Activated T-cell treated with anti-CD3 and anti-CD28 coated beads, Interleukin-2, amount 50 U/mL, for 24 hours (primary cell): ENCODE measurements around the gene CCDC178.
"Not testable (repeated sequence)": the region's sequence is repeated elsewhere in the genome, so short reads cannot be mapped to it uniquely, and the experiment has no call there.

Source experiments
- DNase-seq: peaks from one replicate; pipeline ENCODE4 v3.0.0-alpha.2; 2020
- H3K27ac Mint-ChIP-seq: 2 replicates; pipeline ENCODE4 v1.8.0; 2020; ENCODE audit warnings: mild to moderate bottlenecking, mixed read lengths
- H3K27me3 Mint-ChIP-seq: 2 replicates; pipeline ENCODE4 v1.8.0; 2020; ENCODE audit warnings: mixed read lengths
- H3K36me3 Mint-ChIP-seq: 2 replicates; pipeline ENCODE4 v1.8.0; 2020; ENCODE audit warnings: low read depth, mixed read lengths
- H3K4me1 Mint-ChIP-seq: 2 replicates; pipeline ENCODE4 v1.8.0; 2020; ENCODE audit warnings: low read depth, mixed read lengths
- H3K4me3 Mint-ChIP-seq: 2 replicates; pipeline ENCODE4 v1.8.0; 2020; ENCODE audit warnings: mild to moderate bottlenecking, moderate library complexity, mixed read lengths
- H3K9me3 Mint-ChIP-seq: 2 replicates; pipeline ENCODE4 v1.8.0; 2020; ENCODE audit warnings: mixed read lengths

CCDC178 gene

DNA sequence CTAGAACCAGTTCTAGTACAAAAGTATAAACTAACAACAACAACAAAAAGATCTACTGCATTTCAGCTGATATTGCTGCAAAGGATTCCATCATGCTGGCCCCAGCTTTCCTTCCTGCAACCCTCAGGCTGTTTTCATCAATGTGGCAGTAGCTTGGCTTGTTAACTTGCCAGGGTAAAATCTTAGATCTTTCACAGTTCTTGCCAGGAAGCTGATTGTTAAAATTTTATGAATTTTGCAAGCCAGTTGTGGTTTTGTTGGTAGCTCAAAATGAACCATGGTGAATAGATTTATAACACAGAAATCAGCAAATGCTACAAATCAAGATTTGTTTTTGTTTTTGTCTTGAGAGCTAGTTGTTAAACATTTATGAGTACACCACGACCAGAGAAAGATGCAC, 19.3 kb downstream of the CCDC178 start:
- H3K27me3 Mint-ChIP-seq: no peaks in the 10 kb centered on the region
- DNase-seq: no peak
- no peaks in the 10 kb centered on the region for H3K36me3 Mint-ChIP-seq
- H3K4me3 Mint-ChIP-seq: no peak overlapping the region
- no peak overlapping the region for H3K27ac Mint-ChIP-seq
- H3K4me1 Mint-ChIP-seq: no peaks in the 10 kb centered on the region
- H3K9me3 Mint-ChIP-seq: peaks cover 14% of the 10 kb centered on the region

DNA sequence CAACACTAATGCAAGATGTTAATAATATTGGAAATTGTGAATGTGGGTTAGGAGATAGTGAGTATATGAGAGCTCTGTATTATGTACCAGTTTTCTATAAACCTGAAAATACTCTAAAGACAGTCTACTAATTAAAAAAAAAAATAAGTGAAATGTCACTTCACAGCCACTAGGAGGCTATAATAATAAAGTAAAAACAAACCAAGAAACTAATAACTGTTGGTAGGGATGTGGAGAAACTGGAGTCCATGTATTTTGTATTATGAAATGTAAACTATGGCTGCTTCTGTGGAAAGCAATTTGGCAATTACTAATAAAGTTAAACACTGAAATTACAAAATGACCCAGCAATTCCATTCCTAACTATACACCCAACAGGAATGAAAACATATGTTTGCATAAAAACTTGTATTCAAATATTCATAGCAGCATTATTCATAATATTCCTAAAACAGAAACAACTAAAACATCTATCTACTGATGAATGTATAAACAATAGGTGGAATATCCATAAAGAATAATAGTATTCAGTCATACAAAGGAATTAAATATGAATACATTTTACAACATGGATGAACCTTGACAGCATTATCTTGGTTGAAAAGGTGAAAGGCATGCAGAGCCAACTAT, 36.2 kb downstream of the CCDC178 start:
- Mint-ChIP-seq H3K27ac (no peak overlapping the region), H3K36me3 (no peaks in the 10 kb centered on the region), H3K9me3 (peaks cover 16% of the 10 kb centered on the region), H3K4me1 (no peaks in the 10 kb centered on the region), H3K27me3 (no peaks in the 10 kb centered on the region), H3K4me3 (no peak overlapping the region)
- DNase-seq: no peak

DNA sequence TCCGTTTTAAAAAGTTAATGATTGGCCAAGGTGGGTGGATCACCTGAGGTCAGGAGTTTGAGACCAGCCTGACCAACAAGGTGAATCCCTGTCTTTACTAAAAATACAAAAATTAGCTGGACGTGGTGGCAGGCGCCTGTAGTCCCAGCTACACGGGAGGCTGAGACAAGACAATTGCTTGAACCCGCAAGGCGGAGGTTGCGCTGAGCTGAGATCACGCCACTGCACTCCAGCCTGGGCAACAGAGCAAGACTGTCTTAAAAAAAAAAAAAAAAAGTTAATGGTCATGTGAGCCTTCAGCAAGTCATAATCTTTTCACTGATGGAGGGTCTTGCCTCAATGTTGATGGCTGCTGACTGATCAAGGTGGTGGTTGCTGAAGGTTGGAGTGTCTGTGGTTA, 41.6 kb downstream of the CCDC178 start:
- not testable (repeated sequence) for DNase-seq, H3K27ac Mint-ChIP-seq, H3K36me3 Mint-ChIP-seq, H3K27me3 Mint-ChIP-seq, H3K4me3 Mint-ChIP-seq, H3K4me1 Mint-ChIP-seq
- peaks cover 21% of the 10 kb centered on the region for H3K9me3 Mint-ChIP-seq

DNA sequence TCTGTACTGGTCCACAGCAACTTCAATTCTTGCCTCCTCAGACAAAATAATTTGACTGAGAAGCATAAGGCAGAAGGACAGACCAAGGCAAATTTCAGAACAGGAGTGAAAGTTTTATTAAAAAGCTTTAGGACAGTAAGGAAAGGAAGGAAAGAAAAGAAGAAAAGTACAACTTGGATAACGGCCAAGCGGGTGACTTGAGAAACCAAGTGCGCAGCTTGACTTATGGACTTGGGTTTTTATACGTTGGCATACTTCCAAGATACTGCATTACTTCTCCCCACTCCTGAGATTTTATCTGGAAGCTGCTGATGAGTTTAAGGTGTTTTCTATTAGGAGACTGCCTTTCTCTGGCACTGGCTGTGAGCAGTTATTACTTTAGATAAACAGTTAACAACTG, 64.7 kb downstream of the CCDC178 start:
- no peaks in the 10 kb centered on the region for H3K4me1 Mint-ChIP-seq
- no peak overlapping the region for H3K4me3 Mint-ChIP-seq
- H3K27me3 Mint-ChIP-seq: no peaks in the 10 kb centered on the region
- H3K9me3 Mint-ChIP-seq: peaks cover 28% of the 10 kb centered on the region
- DNase-seq: no peak
- H3K36me3 Mint-ChIP-seq: no peaks in the 10 kb centered on the region
- H3K27ac Mint-ChIP-seq: no peak overlapping the region

DNA sequence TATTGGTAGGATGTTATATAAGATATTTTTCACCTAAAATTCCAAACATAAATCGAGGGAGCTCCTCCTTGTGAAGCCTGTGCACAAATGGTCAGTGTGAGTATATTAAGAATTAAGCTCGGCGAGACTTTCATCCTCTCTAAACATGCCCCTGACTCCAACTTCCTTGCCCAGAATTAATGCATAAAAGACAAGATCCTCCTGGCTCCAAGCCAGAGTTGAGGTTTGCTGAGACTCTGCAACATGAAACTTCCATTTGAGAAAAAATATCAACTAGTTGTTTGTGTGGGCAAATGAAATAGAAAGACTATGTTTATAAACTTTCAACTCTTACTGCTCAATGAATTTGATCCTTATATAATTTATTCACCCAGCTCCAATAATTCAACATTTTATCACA, 68.1 kb downstream of the CCDC178 start:
- no peak for DNase-seq
- Mint-ChIP-seq H3K27ac (no peak overlapping the region), H3K4me1 (no peaks in the 10 kb centered on the region), H3K27me3 (no peaks in the 10 kb centered on the region), H3K36me3 (no peaks in the 10 kb centered on the region), H3K9me3 (peaks cover 17% of the 10 kb centered on the region), H3K4me3 (no peak overlapping the region)

DNA sequence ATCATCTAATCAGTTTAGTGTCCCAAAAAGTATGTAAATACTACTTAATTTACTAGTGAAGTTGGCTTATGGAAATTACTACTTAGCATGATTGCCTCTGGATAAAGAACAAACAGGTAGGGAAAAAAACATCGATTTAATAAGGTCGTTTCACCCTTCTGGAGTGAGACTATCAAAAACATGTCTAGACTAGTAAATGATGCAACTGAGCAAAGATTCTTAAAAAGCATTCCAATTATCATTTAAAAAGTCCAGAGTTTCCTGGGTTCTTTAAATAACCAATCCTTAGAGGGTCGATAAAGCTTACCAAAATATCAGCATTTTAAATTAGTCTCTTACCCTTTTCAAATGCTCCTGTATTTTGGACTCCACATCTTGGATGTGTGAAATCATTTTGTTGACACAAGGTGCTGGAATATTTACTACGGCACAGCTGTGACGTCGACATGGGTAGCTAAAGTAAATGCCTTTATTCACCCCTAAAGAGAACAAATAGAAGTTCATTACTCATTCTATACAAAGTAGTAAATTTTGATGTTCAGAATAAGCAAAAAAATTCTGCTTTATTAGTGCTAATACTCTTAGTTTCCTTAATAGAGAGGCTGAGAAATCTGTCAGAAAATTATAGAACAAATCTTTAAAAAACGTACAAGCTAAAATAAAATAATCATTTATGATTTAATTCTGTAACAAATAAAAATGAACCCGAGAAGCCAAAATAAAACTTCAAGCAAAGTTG, 70.6 kb downstream of the CCDC178 start:
- no peaks in the 10 kb centered on the region for H3K4me1 Mint-ChIP-seq
- no peaks in the 10 kb centered on the region for H3K27me3 Mint-ChIP-seq
- no peak overlapping the region for H3K27ac Mint-ChIP-seq
- H3K9me3 Mint-ChIP-seq: peaks cover 12% of the 10 kb centered on the region
- no peak for DNase-seq
- H3K36me3 Mint-ChIP-seq: no peaks in the 10 kb centered on the region
- no peak overlapping the region for H3K4me3 Mint-ChIP-seq

DNA sequence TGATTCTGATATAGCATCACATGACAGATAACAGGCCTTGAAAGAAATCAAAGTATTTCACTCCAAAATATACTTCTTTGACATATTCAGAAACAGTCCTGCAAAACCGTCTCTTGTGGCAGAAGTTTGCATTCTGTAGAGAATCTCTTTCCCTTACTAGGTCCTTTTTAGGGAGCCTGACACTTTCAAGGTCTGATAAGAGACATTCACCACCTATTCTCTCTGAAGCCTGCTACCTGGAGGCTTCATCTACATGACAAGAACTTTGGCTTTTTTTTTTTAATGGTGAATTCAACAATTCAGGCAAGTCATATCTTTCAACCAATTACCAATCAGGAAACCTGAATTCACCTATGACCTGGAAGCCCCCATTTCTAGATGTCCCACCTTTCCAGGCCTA, 83.8 kb downstream of the CCDC178 start:
- Mint-ChIP-seq H3K4me3 (no peak overlapping the region), H3K27ac (no peak overlapping the region), H3K4me1 (no peaks in the 10 kb centered on the region), H3K36me3 (no peaks in the 10 kb centered on the region), H3K27me3 (no peaks in the 10 kb centered on the region), H3K9me3 (peaks cover 16% of the 10 kb centered on the region)
- no peak for DNase-seq

DNA sequence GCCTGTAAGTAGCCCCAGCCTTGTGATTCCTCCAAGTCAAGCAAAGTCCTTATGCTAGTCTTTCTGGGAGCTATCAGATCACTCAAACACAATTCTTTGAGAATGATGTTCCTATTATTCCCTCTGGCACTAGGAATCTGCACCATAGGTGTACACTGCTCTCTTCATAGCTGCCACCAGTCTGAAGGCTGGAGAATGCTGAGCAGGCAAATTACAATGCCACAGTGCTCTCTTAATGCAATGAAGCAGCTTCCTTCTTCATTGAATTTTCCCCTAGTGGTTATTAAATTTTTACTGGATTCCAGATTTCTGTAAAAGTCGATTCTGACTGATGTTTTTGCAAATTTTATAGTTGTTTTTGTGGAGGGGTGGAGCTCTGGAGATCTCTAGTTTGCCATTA, 84.8 kb downstream of the CCDC178 start:
- Mint-ChIP-seq H3K9me3 (peaks cover 14% of the 10 kb centered on the region), H3K27ac (no peak overlapping the region), H3K36me3 (no peaks in the 10 kb centered on the region)

DNA sequence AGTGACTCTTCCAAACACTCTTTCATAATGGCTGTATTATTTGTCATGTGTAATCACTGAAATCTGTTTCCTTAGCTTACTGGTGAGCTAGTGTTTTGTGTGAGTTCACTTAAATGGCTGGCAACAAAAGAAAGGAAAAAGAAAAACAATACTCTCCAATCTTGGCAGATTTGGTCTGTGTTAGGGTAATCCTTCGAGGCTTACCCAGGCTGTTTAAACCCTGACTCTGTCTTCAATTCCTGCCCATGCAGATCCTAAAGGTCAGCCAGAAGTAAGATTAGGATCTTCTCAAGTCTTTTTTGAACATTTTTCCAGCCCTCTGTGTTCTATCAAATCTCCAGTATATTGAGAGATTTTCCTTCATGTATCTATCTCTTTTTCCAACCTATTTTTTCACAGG, 85.3 kb downstream of the CCDC178 start:
- no peak for DNase-seq
- Mint-ChIP-seq H3K27ac (no peak overlapping the region), H3K27me3 (no peaks in the 10 kb centered on the region), H3K4me3 (no peak overlapping the region), H3K4me1 (no peaks in the 10 kb centered on the region), H3K9me3 (peaks cover 15% of the 10 kb centered on the region), H3K36me3 (no peaks in the 10 kb centered on the region)

More for the DNA sequence above, 84.8 kb downstream of the CCDC178 start:
- no peak overlapping the region for H3K4me3 Mint-ChIP-seq
- DNase-seq: no peak
- H3K27me3 Mint-ChIP-seq: no peaks in the 10 kb centered on the region
- H3K4me1 Mint-ChIP-seq: no peaks in the 10 kb centered on the region

DNA sequence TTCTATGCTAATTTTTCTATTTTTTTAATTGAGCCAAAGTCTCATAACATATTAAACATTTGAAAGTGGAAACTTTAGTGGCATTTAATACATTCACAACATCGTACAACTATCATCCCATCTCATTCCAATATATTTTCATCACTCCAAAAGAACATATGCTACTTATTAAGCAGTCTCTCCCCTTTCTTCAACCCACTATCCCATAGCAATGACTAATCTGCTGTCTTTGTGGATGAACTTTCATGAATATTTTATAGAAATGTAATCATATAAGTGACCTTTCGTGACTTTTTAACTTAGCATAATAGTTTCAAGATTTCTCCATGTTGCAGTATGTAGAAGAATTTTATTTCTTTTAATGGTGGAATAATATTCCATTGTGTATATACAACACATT, 90.3 kb downstream of the CCDC178 start:
- DNase-seq: no peak
- no peak overlapping the region for H3K4me3 Mint-ChIP-seq
- H3K9me3 Mint-ChIP-seq: peaks cover 8% of the 10 kb centered on the region
- H3K27me3 Mint-ChIP-seq: no peaks in the 10 kb centered on the region
- no peak overlapping the region for H3K27ac Mint-ChIP-seq
- H3K36me3 Mint-ChIP-seq: no peaks in the 10 kb centered on the region
- H3K4me1 Mint-ChIP-seq: no peaks in the 10 kb centered on the region

DNA sequence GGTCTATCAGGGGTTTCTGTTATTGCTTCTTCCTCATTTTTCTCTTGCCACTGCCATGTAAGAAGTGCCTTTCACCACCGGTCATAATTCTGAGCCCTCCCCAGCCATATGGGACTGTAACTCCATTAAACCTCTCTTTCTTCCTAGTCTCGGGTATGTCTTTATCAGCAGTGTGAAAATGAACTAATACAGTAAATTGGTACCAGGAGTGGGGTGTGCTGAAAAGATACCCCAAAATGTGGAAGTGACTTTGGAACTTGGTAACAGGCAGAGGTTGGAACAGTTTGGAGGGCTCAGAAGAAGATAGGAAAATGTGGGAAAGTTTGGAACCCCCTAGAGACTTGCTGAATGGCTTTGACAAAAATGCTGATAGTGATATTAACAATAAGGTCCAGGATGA, 100.8 kb downstream of the CCDC178 start:
- DNase-seq, H3K4me3 Mint-ChIP-seq, H3K27me3 Mint-ChIP-seq, H3K36me3 Mint-ChIP-seq, H3K27ac Mint-ChIP-seq, H3K4me1 Mint-ChIP-seq: not testable (repeated sequence)
- H3K9me3 Mint-ChIP-seq: peaks cover 24% of the 10 kb centered on the region

DNA sequence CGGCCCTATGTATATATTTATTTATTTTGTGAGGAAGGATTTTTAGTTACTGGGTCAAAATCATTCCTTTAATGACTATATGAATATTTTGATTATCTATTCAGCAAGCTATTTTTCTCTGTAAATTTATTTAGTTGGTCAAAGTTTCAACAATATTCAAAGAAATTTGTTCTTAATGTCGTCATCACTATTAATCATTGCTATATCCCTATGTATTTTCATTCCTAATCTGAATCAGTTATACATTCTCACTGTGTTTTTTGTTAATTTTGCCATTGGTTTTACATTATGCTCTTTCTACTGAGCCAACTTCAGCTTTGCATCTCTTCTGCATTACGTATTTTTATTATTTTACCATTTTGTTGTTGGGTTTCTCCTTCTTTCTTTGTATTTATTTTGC, 105.7 kb downstream of the CCDC178 start:
- Mint-ChIP-seq H3K27me3 (no peaks in the 10 kb centered on the region), H3K36me3 (no peaks in the 10 kb centered on the region), H3K4me3 (no peak overlapping the region), H3K9me3 (peaks cover 21% of the 10 kb centered on the region), H3K27ac (no peak overlapping the region), H3K4me1 (no peaks in the 10 kb centered on the region)
- no peak for DNase-seq

DNA sequence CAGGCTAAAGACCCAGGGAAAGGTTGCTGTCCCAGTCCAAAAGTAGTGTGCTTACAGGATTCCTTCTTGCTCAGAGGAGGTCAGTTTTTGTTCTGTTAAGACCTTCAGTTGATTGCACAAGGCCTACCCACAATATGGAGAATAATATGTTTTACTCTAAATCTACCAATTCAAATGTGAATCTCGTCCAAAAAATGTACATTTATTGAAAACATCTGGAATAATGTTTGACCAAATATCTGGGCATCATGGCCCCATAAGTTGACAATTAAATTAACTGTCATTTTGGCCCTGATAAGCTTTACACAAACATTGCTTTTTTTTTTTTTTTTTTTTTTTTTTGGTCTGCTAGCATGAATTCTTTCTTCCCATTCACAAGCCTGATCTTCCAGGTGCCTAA, 109.8 kb downstream of the CCDC178 start:
- no peaks in the 10 kb centered on the region for H3K36me3 Mint-ChIP-seq
- H3K4me3 Mint-ChIP-seq: no peak overlapping the region
- DNase-seq: no peak
- peaks cover 20% of the 10 kb centered on the region for H3K9me3 Mint-ChIP-seq
- no peaks in the 10 kb centered on the region for H3K4me1 Mint-ChIP-seq
- no peak overlapping the region for H3K27ac Mint-ChIP-seq
- H3K27me3 Mint-ChIP-seq: no peaks in the 10 kb centered on the region

DNA sequence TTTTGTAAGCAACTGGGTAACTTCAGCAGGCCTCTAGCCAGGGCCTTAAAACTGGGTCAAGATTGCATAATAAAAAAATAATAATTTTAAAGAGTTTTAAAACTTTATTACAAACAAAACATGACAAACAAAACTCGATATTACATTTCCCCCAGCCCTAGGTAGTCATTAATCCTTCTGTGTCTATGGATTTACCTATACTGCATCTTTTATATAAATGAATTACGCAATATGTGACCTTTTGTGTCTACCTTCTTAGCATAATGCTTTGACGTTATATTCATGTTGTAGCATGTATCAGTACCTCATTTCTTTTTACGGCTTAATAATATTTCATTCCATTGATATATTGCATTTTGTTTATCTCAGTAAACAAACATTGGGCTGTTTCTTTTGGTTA, 113.5 kb downstream of the CCDC178 start:
- H3K27ac Mint-ChIP-seq: no peak overlapping the region
- no peaks in the 10 kb centered on the region for H3K27me3 Mint-ChIP-seq
- H3K4me3 Mint-ChIP-seq: no peak overlapping the region
- peaks cover 19% of the 10 kb centered on the region for H3K9me3 Mint-ChIP-seq
- H3K4me1 Mint-ChIP-seq: no peaks in the 10 kb centered on the region
- DNase-seq: no peak
- no peaks in the 10 kb centered on the region for H3K36me3 Mint-ChIP-seq

DNA sequence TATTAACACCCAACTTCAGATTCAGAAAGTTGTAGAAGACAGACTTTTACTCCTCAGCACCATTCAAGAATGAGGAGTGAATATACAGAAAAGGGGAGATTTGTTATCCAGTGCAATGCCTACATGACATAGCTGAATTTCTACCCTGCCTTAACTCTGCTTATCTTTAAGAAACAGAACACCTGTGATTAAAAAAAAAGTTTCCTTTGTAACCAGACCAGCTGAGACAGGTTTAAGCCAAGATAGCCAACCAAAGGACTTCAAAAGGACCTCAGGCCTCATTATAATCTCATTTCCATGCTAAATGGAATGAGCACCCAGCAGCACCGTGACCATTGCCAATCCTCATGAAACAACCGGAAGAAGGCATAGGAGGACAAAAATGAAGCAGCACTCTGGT, 122.9 kb downstream of the CCDC178 start:
- no peaks in the 10 kb centered on the region for H3K36me3 Mint-ChIP-seq
- H3K27me3 Mint-ChIP-seq: no peaks in the 10 kb centered on the region
- H3K27ac Mint-ChIP-seq: no peak overlapping the region
- H3K9me3 Mint-ChIP-seq: peaks cover 13% of the 10 kb centered on the region
- no peak for DNase-seq
- no peak overlapping the region for H3K4me3 Mint-ChIP-seq
- no peaks in the 10 kb centered on the region for H3K4me1 Mint-ChIP-seq
